Adrenal gland (tissue), 5 donors: ENCODE results near the gene PDE3A.

Source experiments
- CTCF ChIP-seq, 6 experiments: fragments of 450-650 bp in 4 of 6; fragments of 200-600 bp in 2 of 6; sonication (generic) in 1 of 6; IDR thresholded peaks; 1 replicate in 5 of 6; 2 replicates in 1 of 6; pipeline versions ENCODE4 v1.5.1 to v1.8.0; 2016 to 2021; ENCODE audit warnings: antibody characterized with exemption in 6 of 6, mild to moderate bottlenecking in 2 of 6, moderate library complexity in 1 of 6
- POLR2A ChIP-seq, 2 donors: fragments of 450-650 bp; IDR thresholded peaks; one replicate each; pipeline ENCODE4 v1.6.1; 2017; ENCODE audit warnings: antibody characterized with exemption in 2 of 2, mild to moderate bottlenecking in 2 of 2, moderate library complexity in 1 of 2
- donor health status: DM: no; HTN: no; CAD: no.

- TF ChIP-seq CTCF (IDR thresholded peaks at IDR 0.05) (no peak), POLR2A (IDR thresholded peaks at IDR 0.05) (no peak)
Measured at GRCh38 chr12:20627001-20627588, 258.8 kb downstream of the PDE3A start.
